Amygdala (tissue), 56 donors: ENCODE results near the gene ZBTB7A.

Experiments
- DNase-seq, 56 donors: peaks; one replicate each; lab custom pipeline; 2025; lab: John Stamatoyannopoulos, UW

Gene ZBTB7A

DNA sequence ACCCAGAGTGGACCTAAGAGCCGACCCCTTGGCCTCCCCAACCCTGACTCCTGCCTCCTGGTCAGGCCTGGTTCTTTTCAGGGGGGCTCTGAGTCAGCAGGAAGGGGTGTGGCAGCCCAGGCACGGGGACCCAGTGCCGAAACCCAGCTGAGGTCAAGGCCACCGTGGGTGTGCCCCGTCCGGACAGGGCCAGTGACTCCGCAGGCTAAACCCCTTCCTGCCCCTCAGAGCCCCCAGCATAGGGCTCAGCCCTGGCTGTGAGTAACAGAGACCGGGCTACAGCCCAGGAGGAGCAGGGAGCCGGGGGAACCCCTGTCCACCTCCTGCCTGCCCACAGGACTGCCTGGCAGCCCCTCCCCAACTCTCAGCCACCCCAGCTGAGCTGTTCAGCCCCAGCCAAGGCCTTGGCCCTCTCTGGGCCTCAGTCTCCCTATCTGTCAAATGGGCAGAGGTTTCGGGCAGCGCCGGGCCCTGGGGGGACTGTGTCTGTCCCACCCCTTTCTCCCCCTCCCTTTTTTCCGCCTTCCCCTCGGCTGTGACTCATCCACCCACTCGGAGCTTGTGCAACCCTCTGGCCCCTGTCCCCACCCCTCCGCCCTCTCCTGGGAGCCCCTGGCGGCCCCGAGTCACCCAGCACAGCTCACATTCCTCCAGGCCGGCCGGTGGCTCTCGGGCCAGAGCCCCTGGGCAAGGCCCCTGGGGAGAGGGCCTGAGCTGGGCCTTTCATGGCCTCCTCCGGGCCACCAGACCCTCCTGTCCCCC, 8.6 kb downstream of the ZBTB7A start:
- DNase-seq, result peak in 13 of 56 donors; percentile 38 to 74 (median 63)

- DNase-seq, result no peak
Measured at GRCh38 chr19:4055209-4055552, 11.5 kb downstream of the ZBTB7A start.

- no peak for DNase-seq
Measured at GRCh38 chr19:4054441-4055208, 12.1 kb downstream of the ZBTB7A start.

- no peak for DNase-seq
Measured at GRCh38 chr19:4053423-4054324, 13.0 kb downstream of the ZBTB7A start.

DNA sequence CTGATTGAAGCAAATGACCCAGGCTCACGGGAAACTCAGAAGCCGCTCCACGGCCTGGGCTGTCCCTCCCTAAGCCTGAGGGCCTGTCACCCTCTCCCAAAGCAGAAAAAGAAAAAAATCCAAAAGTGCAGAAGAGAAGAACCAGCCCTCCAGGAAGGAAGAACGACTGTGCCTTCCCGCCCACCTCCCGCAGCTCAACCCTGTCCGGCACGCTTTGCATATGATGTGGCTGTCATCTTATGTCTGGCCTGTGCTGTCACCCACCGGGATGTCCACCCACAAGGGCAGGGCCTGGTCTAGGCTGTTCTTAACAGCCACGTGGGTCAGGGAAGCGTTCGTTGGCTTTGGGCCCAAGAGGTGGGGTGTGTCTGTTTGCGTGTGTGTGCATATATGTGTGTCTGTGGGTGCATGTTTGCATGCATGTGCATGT, 13.7 kb downstream of the ZBTB7A start:
- peak in 1 of 56 donors; percentile 46 for DNase-seq

DNA sequence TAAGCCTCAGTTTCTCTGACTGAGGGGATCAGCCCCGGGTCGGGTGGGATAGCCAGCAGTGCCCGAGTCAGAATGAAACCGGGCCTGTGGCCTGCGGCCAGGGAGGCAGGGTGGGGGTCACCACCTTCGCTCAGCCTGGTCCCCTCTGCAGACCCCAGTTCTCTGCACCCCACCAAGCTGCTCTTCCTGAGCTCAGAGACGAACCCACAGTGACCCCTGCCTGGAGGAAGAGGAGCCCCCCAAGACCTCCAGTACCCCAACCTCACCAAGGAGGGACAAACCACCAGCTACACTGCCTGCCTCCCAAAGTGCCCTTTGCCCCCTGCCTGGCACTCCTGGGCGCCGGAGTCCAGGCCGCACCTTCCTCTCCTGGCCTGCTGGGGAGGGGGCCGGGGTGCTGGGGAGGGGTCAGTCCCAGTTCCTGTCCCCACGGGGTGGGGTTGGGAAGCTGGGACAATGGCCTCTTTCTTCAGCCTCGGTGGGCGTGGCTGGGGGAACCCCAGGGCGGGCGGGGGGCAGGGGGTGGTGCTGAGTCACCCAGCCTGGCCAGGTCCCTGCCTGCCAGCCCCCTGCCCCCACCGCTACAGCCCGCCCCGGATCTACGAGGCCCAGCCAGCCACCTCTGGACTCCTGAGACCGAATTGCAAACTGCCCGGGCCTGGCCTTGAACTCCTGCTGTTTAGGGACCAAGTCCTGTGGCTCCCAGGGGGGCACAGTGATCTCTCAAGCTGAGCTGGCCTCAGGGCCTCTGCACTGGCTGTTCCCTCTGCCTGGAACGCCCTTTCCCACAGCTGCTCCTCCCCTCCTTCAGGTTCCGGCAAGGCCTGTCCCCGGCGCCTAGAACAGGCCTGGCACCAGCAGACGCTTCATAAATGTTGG, 14.3 kb downstream of the ZBTB7A start:
- DNase-seq, result peak in 26 of 56 donors; percentile 15 to 77 (median 46)

DNA sequence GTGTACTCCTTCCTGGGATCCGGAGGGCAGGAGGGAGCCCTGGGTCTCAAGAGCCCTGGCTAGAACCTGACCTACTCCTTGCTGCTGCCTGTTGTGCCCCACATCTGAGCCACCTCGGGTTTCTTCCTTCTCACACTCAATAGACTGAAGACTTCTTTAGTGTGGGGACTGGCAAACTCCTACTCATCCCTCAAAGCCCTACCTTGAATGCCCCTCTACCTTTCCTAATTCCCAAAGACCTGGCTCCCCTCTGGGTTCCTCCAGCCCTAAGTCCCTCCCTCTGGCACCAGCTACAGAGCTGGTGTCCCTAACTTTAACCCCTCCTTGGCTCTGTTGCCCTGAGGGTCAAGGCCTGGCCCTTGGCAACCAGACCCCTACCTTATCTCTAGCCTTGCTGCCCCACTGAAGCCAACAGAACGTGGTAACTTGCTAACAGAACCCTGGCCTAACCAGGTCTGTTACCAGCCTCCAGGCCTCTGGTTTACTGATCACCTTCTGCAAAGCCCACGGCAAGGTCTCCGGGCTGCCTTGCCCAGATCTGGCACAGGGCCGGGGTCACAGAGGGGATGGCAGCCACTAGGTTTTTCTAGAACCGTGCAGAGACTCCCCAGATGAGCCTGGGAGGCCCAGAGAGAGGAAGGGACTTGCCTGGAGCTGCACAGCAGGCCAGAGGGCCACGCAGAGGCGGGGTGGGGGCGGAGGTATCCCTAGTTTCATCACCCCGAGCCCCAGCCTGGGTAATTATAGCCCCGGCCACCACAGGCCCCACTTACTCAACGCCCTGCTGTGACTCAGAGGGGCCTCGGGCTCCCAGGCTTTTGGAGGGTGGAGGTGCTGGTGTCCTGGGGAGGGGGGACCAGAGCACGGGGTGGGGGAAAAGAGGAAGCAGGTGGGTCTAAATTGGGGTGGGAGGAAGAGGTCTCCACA, 15.3 kb downstream of the ZBTB7A start:
- peak in 1 of 56 donors; percentile 36 for DNase-seq

DNA sequence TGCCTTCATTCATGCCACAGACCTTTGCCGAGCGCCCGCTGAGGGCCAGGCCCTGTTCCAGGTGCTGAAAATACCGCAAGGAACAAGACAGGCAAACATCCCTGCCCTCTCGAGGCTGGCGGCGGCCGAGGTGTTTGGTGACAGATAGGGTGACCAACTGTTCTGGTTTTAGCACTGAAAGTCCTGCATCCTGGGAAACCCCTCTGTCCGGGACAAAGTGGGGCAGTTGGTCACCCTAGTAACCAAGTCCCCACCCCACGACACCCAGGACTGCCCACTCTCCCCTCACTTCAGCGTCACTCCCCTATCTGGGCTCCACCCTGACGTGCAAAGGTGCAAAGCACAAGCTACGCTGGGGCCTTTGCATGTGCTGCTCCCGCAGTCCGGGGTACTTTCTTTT, 17.3 kb downstream of the ZBTB7A start:
- DNase-seq, result no peak

GRCh38 chr19:4046946-4047683, 19.6 kb downstream of the ZBTB7A start:
- no peak for DNase-seq

DNA sequence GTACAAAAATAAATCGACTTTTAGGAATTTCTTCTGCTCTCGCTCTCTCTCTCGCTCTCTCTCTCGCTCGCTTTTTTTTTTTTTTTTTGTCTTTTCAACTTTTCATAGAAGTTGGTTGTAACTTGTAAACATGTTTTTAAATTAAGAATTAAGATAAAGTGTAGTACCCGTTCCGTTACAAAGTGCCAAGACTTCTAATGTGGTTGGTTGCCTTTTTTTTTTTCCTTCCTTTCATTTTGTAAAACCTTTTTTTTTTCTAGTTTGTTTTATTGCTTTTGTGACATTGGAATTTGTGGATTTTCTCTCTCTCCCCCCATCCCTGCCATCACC, 20.4 kb downstream of the ZBTB7A start:
- DNase-seq, result no peak

DNA sequence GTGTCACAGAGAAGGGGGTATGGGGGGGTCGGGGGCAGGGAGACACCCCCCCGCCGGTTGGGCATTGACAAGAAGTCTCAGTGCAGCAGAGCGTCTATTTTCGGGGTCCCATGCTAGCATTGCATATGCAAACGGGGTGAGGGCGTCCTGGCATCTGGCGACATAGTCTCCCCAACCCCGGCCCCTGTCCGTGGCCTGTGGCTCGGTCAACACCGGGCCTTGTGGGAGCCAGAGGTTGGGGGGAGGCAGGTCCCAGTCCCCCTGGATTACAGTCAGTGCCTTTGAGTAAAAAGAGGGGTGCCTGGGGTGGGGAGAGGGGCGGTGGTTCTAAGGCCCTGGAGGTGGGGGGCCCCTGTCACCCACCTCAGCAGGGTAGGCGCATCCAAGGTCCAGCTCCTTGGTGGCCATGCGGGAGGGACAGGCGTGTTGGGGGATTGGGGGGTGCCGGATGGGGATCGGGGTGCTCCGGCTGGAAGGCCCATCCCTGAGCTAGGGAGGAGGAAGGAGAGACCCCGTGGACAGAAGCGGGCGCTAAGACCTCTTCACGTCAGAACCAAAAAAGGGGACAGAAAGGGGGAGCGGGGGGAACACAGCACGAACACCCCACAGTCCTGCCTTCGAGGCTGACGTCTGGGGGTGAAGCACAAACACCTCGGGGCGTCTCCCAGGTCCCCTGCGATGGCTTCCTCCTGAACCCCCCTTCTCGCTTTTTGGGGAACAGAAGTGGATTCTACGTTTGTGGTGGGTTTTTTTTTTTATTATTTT, 20.9 kb downstream of the ZBTB7A start:
- no peak for DNase-seq

DNA sequence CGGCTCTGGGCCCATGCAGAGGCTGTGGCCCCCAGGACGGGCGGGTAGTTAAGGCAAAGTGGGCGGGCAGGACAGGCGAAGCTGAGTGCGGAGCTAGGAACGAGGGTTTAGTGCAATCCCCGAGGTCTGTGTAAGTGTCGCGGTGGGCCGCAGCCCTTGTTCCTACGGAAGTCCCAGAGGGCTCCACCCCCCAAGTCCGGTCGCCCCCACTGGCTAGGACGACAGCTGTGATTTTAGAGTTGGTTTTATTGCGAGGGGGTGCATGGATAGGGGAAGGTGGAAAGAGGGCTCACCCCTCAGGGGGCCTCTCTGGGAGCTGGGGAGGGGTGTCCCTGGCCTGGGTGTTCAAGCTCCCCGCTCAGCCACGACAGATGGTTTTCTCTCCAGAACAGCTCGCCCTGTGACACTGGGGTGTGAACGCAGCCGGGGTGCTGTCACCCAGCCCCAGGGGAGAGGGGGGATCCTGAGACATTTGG, 21.7 kb downstream of the ZBTB7A start:
- DNase-seq, result no peak

GRCh38 chr19:4043966-4044715, 22.6 kb downstream of the ZBTB7A start:
- DNase-seq, result no peak

GRCh38 chr19:4043401-4043800, 23.3 kb downstream of the ZBTB7A start:
- no peak for DNase-seq

GRCh38 chr19:4042731-4043082, 24.0 kb downstream of the ZBTB7A start:
- DNase-seq, result no peak

GRCh38 chr19:4042064-4042730, 24.5 kb downstream of the ZBTB7A start:
- no peak for DNase-seq
